Fibroblast of lung (primary cell): ENCODE measurements around the gene NDUFS5.

Experiments
- EZH2 ChIP-seq: IDR thresholded peaks from 2 replicates; pipeline ENCODE4 v1.5.1; 2012; ENCODE audit warnings: low read length, control low read depth, mild to moderate bottlenecking; ENCODE audit errors: missing control alignments
- TF ChIP-seq, protein P1 (sequence below), 2 donors: IDR thresholded peaks in 1 of 2; conservative IDR thresholded peaks in 1 of 2; 1 replicate in 1 of 2; 2 replicates in 1 of 2; pipeline ENCODE4 v1.5.1; 2011 to 2012; ENCODE audit warnings: low read length in 2 of 2, control low read depth in 1 of 2, inconsistent platforms in 1 of 2, low read depth in 1 of 2, mild to moderate bottlenecking in 1 of 2

DNA sequence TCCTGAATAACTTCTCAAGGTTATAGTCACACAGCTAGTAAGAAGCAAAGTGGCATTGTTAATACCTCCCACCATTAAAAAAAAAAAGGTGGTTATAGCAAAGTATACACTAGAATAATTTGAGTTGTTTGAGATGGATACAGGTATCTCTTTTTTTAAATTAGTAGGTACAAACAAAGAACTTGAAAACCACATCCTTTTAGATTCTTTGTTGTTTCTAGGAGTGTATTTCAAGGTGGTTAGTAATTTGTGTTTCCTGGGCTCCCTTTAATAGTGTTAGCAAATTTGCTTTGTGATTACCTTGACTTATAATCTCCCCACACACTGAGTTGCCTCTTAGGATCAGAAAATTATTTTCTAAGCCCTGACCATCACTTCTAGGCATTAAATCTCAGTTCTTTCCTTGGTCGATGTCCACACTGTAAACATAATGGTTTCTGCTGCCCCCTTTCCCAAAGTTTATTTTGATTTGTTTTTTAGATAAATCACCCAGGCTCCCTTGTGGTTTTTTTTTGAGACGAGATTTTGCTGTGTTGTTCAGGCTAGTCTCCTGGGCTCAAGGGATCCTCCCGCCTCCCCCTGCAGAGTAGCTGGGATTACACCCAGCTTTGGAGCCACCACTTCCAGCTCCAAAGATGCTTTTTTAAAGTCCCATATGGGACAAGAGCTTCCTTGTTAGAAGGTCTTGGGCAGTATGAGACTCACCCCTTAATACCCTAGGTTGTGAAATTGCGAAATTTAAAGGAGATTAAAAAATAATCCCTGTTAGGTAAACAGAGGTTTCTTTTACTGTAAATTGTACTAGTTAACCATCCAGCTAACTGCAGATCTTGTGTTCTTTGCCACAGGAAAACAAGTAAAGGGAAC is 28.9 kb upstream of the NDUFS5 start:
- TF ChIP-seq, protein P1, sequence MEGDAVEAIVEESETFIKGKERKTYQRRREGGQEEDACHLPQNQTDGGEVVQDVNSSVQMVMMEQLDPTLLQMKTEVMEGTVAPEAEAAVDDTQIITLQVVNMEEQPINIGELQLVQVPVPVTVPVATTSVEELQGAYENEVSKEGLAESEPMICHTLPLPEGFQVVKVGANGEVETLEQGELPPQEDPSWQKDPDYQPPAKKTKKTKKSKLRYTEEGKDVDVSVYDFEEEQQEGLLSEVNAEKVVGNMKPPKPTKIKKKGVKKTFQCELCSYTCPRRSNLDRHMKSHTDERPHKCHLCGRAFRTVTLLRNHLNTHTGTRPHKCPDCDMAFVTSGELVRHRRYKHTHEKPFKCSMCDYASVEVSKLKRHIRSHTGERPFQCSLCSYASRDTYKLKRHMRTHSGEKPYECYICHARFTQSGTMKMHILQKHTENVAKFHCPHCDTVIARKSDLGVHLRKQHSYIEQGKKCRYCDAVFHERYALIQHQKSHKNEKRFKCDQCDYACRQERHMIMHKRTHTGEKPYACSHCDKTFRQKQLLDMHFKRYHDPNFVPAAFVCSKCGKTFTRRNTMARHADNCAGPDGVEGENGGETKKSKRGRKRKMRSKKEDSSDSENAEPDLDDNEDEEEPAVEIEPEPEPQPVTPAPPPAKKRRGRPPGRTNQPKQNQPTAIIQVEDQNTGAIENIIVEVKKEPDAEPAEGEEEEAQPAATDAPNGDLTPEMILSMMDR (conservative IDR thresholded peaks at IDR 0.05 in 1 of 2, IDR thresholded peaks at IDR 0.05 in 1 of 2; ENCODE audit: low read depth in 1 of 2, low read length in 2 of 2), result no peak
- no peak for TF ChIP-seq EZH2
